ENCODE measurements around the gene SPINK13. TPM values are rescaled to one million over a fixed set of nuclear protein-coding genes. Genes with fewer than 3 reads are reported as not detected.

Gene SPINK13
- not detected in 2 replicates for total RNA-seq

DNA sequence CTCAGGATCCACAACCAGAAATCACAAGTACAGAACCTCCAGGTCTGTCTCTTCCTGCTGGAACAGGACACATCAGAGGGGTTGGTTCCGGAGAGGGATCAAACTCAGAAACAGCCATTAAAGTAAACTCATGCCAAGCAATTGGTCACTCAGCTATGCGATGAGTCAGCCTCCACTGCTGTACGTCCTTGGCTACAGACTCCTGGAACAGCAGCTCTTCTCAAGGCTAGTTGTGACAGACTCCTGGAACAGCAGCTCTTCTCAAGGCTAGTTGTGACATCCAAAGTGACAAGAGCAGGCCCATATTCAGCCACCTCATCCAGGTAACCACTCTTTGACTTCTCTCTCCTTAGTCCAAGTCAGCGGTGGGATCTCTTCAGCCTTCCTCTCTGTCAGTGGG lies at the start of gene SPINK13:
TSS of gene SPINK13 (plus strand) at position 229 of the 400 bp plus-strand sequence. CDS start 1,279 bp downstream, outside the sequence.

GRCh38 chr5:148238418-148238794 lies 30.2 kb upstream of the SPINK13 start, which contains the start of gene MARCOL:
TSS of gene MARCOL (plus strand) at chr5:148238525. CDS start at chr5:148238598, 73 bp downstream.

GRCh38 chr5:148312153-148312552 lies 43.6 kb downstream of the SPINK13 start, which contains the start of gene SPINK7:
TSS of gene SPINK7 (plus strand) at chr5:148312423. CDS start at chr5:148312484, 61 bp downstream.

DNA sequence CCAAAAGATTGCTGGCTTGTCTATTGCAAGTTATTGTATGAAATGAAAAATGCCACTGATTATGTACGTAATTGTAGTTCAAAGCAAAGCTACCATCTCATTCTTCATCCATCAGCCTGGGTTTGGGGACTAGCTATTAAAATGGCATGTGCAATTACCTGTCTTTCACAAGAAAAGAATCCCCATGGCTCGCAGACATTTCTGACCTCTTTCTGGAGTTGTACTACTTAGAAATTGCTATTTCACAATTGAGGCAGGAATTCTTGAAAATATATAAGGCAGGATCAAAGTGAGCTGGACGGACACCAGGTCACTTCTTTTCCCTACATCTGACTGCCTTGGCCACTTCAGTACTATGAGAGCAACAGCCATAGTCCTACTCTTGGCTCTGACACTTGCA lies 66.7 kb downstream of the SPINK13 start, which contains the start of gene SPINK9:
TSS of gene SPINK9 (plus strand) at position 301 of the 400 bp plus-strand sequence. CDS start at position 356, 55 bp downstream.

Other genes with a start within 250 kb of the SPINK13 start
- not detected in 2 replicates for gene SPINK5, start 204.8 kb upstream of the SPINK13 start, total RNA-seq
- gene SPINK14, start 100.2 kb upstream of the SPINK13 start, total RNA-seq = not detected in 2 replicates
- not detected in 2 replicates for gene SPINK6, start 65.8 kb upstream of the SPINK13 start, total RNA-seq
- not detected in 2 replicates for gene MARCOL, start 30.3 kb upstream of the SPINK13 start, total RNA-seq
- gene SPINK7, start 43.6 kb downstream of the SPINK13 start, total RNA-seq = not detected in 2 replicates
- not detected in 2 replicates for gene SPINK9, start 66.8 kb downstream of the SPINK13 start, total RNA-seq
- gene FBXO38, start 115.2 kb downstream of the SPINK13 start, total RNA-seq = 48.7 and 51.2 TPM in 2 replicates

Measured in smooth muscle cell of the umbilical artery (primary cell).